Measurements from ENCODE around the gene SNTN.

SNTN gene

DNA sequence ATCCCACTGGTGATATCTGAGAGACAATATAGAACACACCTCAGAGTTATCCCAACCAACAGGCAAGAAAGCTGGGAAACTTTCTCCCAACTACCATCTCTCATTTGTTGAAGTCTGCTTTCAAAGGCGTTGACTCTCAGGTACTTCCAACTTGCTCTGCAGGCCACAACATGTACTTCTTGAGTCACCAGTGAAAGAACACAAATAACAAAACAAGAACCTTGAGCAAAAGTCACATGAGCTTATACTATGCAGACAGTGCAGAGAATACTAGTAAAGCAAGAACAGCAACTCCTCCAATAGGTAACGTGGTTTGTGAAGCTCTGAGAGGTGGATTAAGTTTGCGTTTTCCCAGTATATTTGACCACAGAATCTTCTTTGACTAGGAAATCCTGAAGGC lies 20.6 kb downstream of the SNTN start:
- Histone ChIP-seq H3K36me3 (ENCODE audit: control insufficient read depth, insufficient read depth, low read length) (no peaks in the 10 kb centered on the region), H3K27ac (ENCODE audit: low read depth, low read length) (no peak overlapping the region), H3K9me3 (ENCODE audit: control insufficient read depth, insufficient read depth, low read depth, low read length) (no peaks in the 10 kb centered on the region), H3K4me3 (ENCODE audit: low read depth, low read length) (no peak overlapping the region), H3K9ac (ENCODE audit: low read length) (no peak overlapping the region), H3K27me3 (ENCODE audit: control insufficient read depth, insufficient read depth, low read length) (0 out of 2 replicates have a peak, but pooled peaks cover 2% of the 10 kb centered on the region), H3K4me1 (ENCODE audit: control insufficient read depth, insufficient read depth, low read length) (no peaks in the 10 kb centered on the region)

DNA sequence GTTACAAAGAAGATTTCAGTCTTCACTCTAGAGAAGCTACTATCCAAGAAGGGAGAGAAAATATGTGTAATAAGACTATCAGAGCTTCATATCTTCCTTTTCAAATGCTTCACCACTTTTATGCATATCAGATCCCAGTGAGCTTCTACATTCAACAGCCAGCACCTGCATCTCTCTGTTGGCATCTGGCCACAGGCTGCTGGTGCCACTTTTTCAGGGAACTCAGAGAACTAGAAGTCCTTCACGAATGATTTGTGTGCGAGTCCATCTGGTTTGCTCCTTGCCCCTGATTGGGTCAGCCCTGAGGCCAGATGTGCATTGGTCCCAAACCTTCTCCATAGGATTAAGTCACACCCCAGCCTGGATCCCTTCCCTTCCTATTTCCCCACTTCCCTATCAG lies 22.1 kb downstream of the SNTN start:
- Histone ChIP-seq H3K36me3 (ENCODE audit: control insufficient read depth, insufficient read depth, low read length) (no peaks in the 10 kb centered on the region), H3K27me3 (ENCODE audit: control insufficient read depth, insufficient read depth, low read length) (0 out of 2 replicates have a peak, but pooled peaks cover 2% of the 10 kb centered on the region), H3K4me3 (ENCODE audit: low read depth, low read length) (no peak overlapping the region), H3K9me3 (ENCODE audit: control insufficient read depth, insufficient read depth, low read depth, low read length) (no peaks in the 10 kb centered on the region), H3K9ac (ENCODE audit: low read length) (no peak overlapping the region), H3K27ac (ENCODE audit: low read depth, low read length) (no peak overlapping the region), H3K4me1 (ENCODE audit: control insufficient read depth, insufficient read depth, low read length) (no peaks in the 10 kb centered on the region)

DNA sequence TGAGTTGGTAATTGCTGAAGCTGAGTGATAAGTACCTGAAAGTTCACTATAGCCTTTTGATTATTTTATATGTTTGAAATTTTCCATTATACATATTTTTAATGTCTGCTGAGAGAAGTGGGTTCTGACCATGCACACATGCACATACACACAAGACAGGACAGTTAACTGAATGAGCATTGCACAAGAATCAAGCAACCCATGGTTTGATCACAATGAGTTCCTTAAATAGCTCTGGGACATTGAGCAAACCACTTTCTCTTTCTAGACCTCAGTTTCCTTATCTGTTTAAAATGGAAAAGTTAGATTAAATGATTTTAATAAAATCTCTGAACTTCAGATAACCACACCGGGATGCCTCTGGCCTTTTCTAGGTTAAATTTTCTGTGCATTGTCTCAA lies 26.7 kb downstream of the SNTN start:
- H3K9me3 ChIP-seq (ENCODE audit: control insufficient read depth, insufficient read depth, low read depth, low read length) = no peaks in the 10 kb centered on the region
- H3K4me3 ChIP-seq (ENCODE audit: low read depth, low read length) = no peak overlapping the region
- no peaks in the 10 kb centered on the region for H3K27me3 ChIP-seq (ENCODE audit: control insufficient read depth, insufficient read depth, low read length)
- H3K4me1 ChIP-seq (ENCODE audit: control insufficient read depth, insufficient read depth, low read length) = no peaks in the 10 kb centered on the region
- H3K36me3 ChIP-seq (ENCODE audit: control insufficient read depth, insufficient read depth, low read length) = no peaks in the 10 kb centered on the region
- no peak overlapping the region for H3K27ac ChIP-seq (ENCODE audit: low read depth, low read length)
- no peak overlapping the region for H3K9ac ChIP-seq (ENCODE audit: low read length)

DNA sequence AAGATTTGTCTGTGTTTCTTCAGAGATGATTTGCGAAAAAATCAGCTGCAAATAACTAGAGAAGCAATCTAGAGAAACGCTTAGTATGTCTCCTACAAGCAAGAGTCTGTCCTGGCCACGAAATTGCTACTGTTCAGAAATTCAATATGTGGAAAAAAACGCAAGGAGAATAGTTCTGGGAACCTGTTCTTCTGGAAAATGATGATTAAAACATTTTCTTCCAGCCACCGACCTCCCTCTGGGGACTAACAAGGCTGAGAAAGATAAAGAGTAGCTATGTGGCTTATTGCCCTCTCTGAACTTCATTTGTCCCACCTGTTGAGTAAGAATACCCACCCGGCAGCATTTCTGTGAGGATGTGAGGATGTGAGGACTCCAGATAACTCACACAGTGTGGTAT lies 31.6 kb downstream of the SNTN start:
- H3K27ac ChIP-seq (ENCODE audit: low read depth, low read length) = no peak overlapping the region
- no peak overlapping the region for H3K9ac ChIP-seq (ENCODE audit: low read length)
- no peaks in the 10 kb centered on the region for H3K27me3 ChIP-seq (ENCODE audit: control insufficient read depth, insufficient read depth, low read length)
- no peaks in the 10 kb centered on the region for H3K4me1 ChIP-seq (ENCODE audit: control insufficient read depth, insufficient read depth, low read length)
- H3K4me3 ChIP-seq (ENCODE audit: low read depth, low read length) = no peak overlapping the region
- H3K9me3 ChIP-seq (ENCODE audit: control insufficient read depth, insufficient read depth, low read depth, low read length) = no peaks in the 10 kb centered on the region
- no peaks in the 10 kb centered on the region for H3K36me3 ChIP-seq (ENCODE audit: control insufficient read depth, insufficient read depth, low read length)

DNA sequence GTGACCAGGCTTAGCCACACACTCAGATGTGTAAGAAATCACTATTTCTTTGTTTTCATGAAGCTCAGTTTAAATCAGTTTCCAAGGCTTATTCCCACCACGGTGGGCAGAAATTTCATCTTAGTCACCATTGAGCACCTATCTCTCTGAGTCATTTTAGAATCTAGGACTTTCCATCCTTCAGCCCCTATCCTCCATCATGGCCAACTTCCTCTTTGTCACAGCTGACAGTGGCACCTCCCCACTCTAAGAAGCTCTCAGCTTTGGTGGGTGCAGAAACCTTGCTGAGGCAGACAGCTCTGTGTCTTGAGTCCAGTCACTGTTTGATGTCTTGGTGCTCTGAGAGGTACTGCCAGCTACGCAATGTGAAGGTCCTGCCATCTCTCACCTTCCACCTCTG lies 32.9 kb downstream of the SNTN start:
- Histone ChIP-seq H3K36me3 (ENCODE audit: control insufficient read depth, insufficient read depth, low read length) (no peaks in the 10 kb centered on the region), H3K27me3 (ENCODE audit: control insufficient read depth, insufficient read depth, low read length) (no peaks in the 10 kb centered on the region), H3K27ac (ENCODE audit: low read depth, low read length) (no peak overlapping the region), H3K9ac (ENCODE audit: low read length) (no peak overlapping the region), H3K9me3 (ENCODE audit: control insufficient read depth, insufficient read depth, low read depth, low read length) (no peaks in the 10 kb centered on the region), H3K4me3 (ENCODE audit: low read depth, low read length) (no peak overlapping the region), H3K4me1 (ENCODE audit: control insufficient read depth, insufficient read depth, low read length) (no peaks in the 10 kb centered on the region)

DNA sequence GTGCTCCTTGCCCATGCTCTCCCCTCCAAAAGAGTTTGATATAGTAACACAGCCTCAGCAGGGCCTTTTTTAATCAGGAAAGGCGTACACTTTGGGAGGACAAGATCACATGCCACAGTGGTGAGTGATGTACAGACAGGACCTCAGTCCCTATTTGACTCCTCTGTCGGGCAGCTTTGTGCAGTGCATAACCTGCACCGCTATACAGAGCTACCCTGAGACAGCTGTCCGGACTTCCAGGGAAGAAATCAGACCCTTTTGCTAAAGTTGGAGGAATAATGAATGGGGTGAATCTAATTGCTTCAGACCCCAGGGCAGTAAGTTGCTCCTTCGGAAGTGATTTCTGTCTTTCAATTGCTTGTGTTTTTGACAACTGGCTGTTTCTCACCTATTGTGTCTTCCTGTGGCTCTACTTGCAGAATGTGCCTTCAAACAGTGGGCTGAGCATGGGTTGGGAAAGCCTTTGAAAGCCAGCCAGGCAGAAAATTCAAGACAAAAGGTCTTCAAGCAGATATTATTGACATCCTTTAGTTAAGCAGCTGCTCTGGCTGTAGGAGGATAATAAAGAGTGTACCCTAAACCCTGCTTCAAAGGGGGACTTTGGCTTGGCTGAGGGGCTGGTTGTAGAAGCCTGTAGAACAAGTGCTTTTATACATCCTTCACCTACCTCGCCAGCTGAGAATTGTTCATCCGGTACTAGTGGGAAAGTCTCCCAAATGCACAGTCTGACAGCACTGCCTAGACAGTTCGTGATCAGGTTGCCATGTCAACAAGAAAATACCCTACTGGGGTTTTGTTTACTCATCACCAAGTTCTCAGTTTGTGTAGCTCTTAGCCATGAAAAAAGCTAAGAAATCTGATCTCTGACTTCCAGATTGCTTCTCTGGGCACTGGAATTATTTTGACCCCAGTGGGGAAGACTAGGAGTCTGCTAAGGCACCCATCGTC lies 35.1 kb downstream of the SNTN start:
- no peak overlapping the region for H3K4me3 ChIP-seq (ENCODE audit: low read depth, low read length)
- H3K27me3 ChIP-seq (ENCODE audit: control insufficient read depth, insufficient read depth, low read length) = no peaks in the 10 kb centered on the region
- no peaks in the 10 kb centered on the region for H3K36me3 ChIP-seq (ENCODE audit: control insufficient read depth, insufficient read depth, low read length)
- no peaks in the 10 kb centered on the region for H3K4me1 ChIP-seq (ENCODE audit: control insufficient read depth, insufficient read depth, low read length)
- no peak overlapping the region for H3K27ac ChIP-seq (ENCODE audit: low read depth, low read length)
- peaks cover 3% of the 10 kb centered on the region; the same call in 1 of the 2 replicates for H3K9me3 ChIP-seq (ENCODE audit: control insufficient read depth, insufficient read depth, low read depth, low read length)
- no peak overlapping the region for H3K9ac ChIP-seq (ENCODE audit: low read length)

DNA sequence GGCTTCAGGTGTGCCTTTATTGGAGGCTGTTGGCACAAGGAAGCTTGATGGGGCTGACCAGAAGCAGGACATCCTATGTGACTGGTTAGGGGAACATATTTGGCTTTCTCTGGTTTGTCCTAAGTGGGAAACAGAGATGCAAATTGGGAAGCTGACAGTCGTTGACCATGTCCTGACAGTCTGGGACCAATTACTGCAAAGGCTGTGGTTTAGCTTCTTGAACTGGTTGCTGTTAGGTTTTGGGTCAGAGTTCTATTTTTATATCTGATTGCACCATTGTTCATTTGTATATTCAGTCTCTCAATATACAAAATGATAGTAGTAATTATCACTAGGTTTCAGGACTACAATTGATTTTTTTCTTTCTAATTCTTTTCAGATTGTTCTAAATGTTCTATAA lies 36.8 kb downstream of the SNTN start:
- Histone ChIP-seq H3K4me3 (ENCODE audit: low read depth, low read length) (no peak overlapping the region), H3K27ac (ENCODE audit: low read depth, low read length) (no peak overlapping the region), H3K9me3 (ENCODE audit: control insufficient read depth, insufficient read depth, low read depth, low read length) (peaks cover 9% of the 10 kb centered on the region), H3K27me3 (ENCODE audit: control insufficient read depth, insufficient read depth, low read length) (no peaks in the 10 kb centered on the region), H3K9ac (ENCODE audit: low read length) (no peak overlapping the region), H3K36me3 (ENCODE audit: control insufficient read depth, insufficient read depth, low read length) (no peaks in the 10 kb centered on the region), H3K4me1 (ENCODE audit: control insufficient read depth, insufficient read depth, low read length) (no peaks in the 10 kb centered on the region)

DNA sequence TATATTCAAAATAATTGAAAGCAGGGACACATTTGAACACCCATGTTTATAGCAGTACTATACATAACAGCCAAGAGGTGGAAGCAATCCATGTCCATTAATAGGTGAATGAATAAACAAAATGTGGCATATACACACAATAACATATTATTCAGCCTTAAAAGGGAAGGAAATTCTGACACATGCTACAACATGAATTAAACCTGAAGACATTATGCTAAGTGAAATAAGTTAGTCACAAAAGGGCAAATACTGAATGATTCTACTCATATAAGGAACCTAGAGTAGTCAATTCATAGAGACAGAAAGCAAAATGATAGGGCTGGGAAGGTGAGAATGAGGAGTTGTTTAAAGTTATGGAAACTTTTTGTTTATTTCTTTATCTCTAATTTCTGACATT lies 40.9 kb downstream of the SNTN start:
- H3K9me3 ChIP-seq (ENCODE audit: control insufficient read depth, insufficient read depth, low read depth, low read length) = peaks cover 10% of the 10 kb centered on the region
- H3K27me3 ChIP-seq (ENCODE audit: control insufficient read depth, insufficient read depth, low read length) = no peaks in the 10 kb centered on the region
- H3K4me1 ChIP-seq (ENCODE audit: control insufficient read depth, insufficient read depth, low read length) = no peaks in the 10 kb centered on the region
- no peak overlapping the region for H3K27ac ChIP-seq (ENCODE audit: low read depth, low read length)
- no peaks in the 10 kb centered on the region for H3K36me3 ChIP-seq (ENCODE audit: control insufficient read depth, insufficient read depth, low read length)
- no peak overlapping the region for H3K4me3 ChIP-seq (ENCODE audit: low read depth, low read length)
- no peak overlapping the region for H3K9ac ChIP-seq (ENCODE audit: low read length)

DNA sequence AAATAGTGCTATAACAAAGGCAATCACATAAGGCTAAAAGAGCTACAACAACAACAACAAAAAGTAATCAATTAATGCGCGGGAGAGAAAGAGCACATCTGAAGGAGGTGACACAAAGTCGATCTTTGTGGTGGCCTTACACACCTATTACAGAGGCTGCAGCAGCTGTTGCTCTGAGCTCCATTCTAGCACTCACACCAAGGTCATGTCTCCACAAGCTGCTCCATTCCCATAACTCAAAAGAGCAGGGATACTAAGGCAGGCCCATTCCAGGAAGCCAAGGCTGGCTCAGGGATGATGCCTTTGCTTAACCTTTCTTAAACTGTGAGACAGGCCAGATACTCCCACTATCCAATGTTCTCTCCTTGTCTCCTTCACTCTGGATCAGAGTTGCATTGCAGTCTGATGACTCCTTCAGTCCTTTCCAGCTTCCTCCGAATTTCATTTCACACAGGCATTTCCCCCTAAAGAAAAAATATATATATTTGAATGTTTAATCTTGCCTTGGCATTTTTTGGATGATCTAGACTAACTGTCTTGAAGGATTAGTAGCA lies 52.7 kb downstream of the SNTN start:
- Histone ChIP-seq H3K4me3 (ENCODE audit: low read depth, low read length) (no peak overlapping the region), H3K9me3 (ENCODE audit: control insufficient read depth, insufficient read depth, low read depth, low read length) (no peaks in the 10 kb centered on the region), H3K27ac (ENCODE audit: low read depth, low read length) (no peak overlapping the region), H3K9ac (ENCODE audit: low read length) (no peak overlapping the region), H3K27me3 (ENCODE audit: control insufficient read depth, insufficient read depth, low read length) (no peaks in the 10 kb centered on the region), H3K4me1 (ENCODE audit: control insufficient read depth, insufficient read depth, low read length) (no peaks in the 10 kb centered on the region), H3K36me3 (ENCODE audit: control insufficient read depth, insufficient read depth, low read length) (no peaks in the 10 kb centered on the region)

DNA sequence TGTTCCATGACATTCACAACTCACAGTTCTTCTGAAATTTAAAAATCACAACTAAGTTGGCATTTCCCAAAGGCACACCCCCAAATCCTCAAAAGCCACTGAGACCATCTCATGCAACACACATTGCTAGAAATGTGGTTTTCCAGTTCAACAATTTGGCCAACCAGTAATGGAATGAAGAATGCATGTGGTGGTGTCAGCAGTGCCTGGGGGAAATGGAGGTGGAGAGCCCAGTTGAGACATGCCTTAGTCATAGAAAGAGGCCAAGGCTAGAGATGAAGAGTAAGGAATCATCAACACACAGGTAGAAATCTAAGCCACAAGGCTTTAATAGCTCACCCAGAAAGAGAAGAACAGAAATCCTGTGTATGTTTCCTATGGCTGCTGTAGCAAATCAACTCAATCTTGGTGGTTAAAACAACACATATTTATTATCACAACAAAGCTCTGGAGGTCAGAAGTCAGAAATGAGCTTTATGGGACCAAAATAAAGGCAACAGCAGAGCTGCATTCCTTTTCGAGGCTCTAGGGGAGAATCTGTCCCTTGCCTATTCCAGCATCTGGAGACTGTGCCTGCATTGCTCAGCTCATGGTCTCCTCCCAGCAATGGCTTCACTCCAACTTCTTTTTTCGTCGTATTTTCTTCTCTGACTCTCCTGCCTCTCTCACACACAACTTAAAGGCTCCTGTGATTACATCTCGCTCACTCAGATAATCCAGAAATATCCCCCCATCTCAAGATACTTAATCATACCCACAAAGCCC lies 54.0 kb downstream of the SNTN start:
- H3K27ac ChIP-seq (ENCODE audit: low read depth, low read length) = no peak overlapping the region
- H3K36me3 ChIP-seq (ENCODE audit: control insufficient read depth, insufficient read depth, low read length) = no peaks in the 10 kb centered on the region
- no peak overlapping the region for H3K4me3 ChIP-seq (ENCODE audit: low read depth, low read length)
- H3K9ac ChIP-seq (ENCODE audit: low read length) = no peak overlapping the region
- H3K27me3 ChIP-seq (ENCODE audit: control insufficient read depth, insufficient read depth, low read length) = no peaks in the 10 kb centered on the region
- no peaks in the 10 kb centered on the region for H3K4me1 ChIP-seq (ENCODE audit: control insufficient read depth, insufficient read depth, low read length)
- H3K9me3 ChIP-seq (ENCODE audit: control insufficient read depth, insufficient read depth, low read depth, low read length) = no peaks in the 10 kb centered on the region

DNA sequence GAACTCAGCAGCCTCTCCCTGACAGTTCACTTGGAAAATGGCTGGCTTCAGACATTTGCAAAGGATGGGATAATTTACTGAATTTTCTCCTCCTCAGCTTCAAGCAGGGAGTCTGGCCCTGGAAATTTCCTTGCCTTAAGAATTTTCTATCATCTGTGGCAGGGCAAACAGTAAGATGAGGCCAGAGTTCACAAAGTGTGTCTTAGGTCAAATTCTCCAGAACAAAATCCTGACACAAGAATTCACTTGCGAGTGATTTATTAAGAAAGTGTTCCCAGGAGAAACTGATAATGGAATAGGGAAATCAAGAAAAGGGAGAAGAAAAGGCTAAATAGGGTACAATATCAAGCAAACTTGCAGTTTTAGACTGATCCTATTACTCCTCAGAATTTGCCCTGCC lies 55.3 kb downstream of the SNTN start:
- Histone ChIP-seq H3K4me1 (ENCODE audit: control insufficient read depth, insufficient read depth, low read length) (no peaks in the 10 kb centered on the region), H3K27ac (ENCODE audit: low read depth, low read length) (no peak overlapping the region), H3K9me3 (ENCODE audit: control insufficient read depth, insufficient read depth, low read depth, low read length) (no peaks in the 10 kb centered on the region)

More for the DNA sequence above, 55.3 kb downstream of the SNTN start:
- Histone ChIP-seq H3K4me3 (ENCODE audit: low read depth, low read length) (no peak overlapping the region), H3K9ac (ENCODE audit: low read length) (no peak overlapping the region), H3K27me3 (ENCODE audit: control insufficient read depth, insufficient read depth, low read length) (no peaks in the 10 kb centered on the region), H3K36me3 (ENCODE audit: control insufficient read depth, insufficient read depth, low read length) (no peaks in the 10 kb centered on the region)
